Measurements from ENCODE around the gene PADI6.

Gene PADI6

GRCh38 chr1:17412093-17412870 lies 40.3 kb downstream of the PADI6 start:
- Histone ChIP-seq H3K36me3 (ENCODE audit: insufficient read depth, low read length) (peaks cover 100% of the 10 kb centered on the region), H3K4me1 (ENCODE audit: insufficient read depth, low read length) (no peaks in the 10 kb centered on the region), H3K79me2 (ENCODE audit: insufficient read depth, low read length) (peaks cover 14% of the 10 kb centered on the region; the same call in 1 of the 2 replicates), H3K27ac (ENCODE audit: low read length) (no peak overlapping the region), H2AFZ (ENCODE audit: low read depth, low read length) (no peak overlapping the region), H3K4me2 (ENCODE audit: insufficient read depth, low read length) (no peak overlapping the region), H3K9me3 (ENCODE audit: insufficient read depth, low read length, severe bottlenecking) (no peaks in the 10 kb centered on the region), H3K27me3 (ENCODE audit: insufficient read depth, low read length, poor library complexity) (no peaks in the 10 kb centered on the region), H4K20me1 (ENCODE audit: insufficient read depth, low read length) (peaks cover 78% of the 10 kb centered on the region), H3K4me3 (ENCODE audit: low read depth in 1 of 2, low read length in 2 of 2) (no peak overlapping the region), H3K9ac (ENCODE audit: low read depth, low read length) (no peak overlapping the region)
- ATAC-seq (ENCODE audit: insufficient read depth, low read depth) (no peak), DNase-seq (no peak)
- TF ChIP-seq CTCF (IDR thresholded peaks at IDR 0.05; ENCODE audit: borderline replicate concordance, extremely low read depth, low read length, poor library complexity, severe bottlenecking) (no peak), EZH2 (IDR thresholded peaks at IDR 0.05; ENCODE audit: borderline replicate concordance, low read depth, low read length, severe bottlenecking) (no peak)

GRCh38 chr1:17414022-17414421 lies 42.0 kb downstream of the PADI6 start:
- Histone ChIP-seq H3K36me3 (ENCODE audit: insufficient read depth, low read length) (peaks cover 100% of the 10 kb centered on the region), H3K9ac (ENCODE audit: low read depth, low read length) (no peak overlapping the region), H3K27ac (ENCODE audit: low read length) (no peak overlapping the region), H3K79me2 (ENCODE audit: insufficient read depth, low read length) (peaks cover 18% of the 10 kb centered on the region; the same call in 1 of the 2 replicates), H3K4me1 (ENCODE audit: insufficient read depth, low read length) (no peaks in the 10 kb centered on the region), H3K4me2 (ENCODE audit: insufficient read depth, low read length) (no peak overlapping the region), H3K9me3 (ENCODE audit: insufficient read depth, low read length, severe bottlenecking) (no peaks in the 10 kb centered on the region), H3K27me3 (ENCODE audit: insufficient read depth, low read length, poor library complexity) (no peaks in the 10 kb centered on the region), H3K4me3 (ENCODE audit: low read depth in 1 of 2, low read length in 2 of 2) (no peak overlapping the region), H2AFZ (ENCODE audit: low read depth, low read length) (no peak overlapping the region), H4K20me1 (ENCODE audit: insufficient read depth, low read length) (peaks cover 81% of the 10 kb centered on the region)
- TF ChIP-seq EZH2 (IDR thresholded peaks at IDR 0.05; ENCODE audit: borderline replicate concordance, low read depth, low read length, severe bottlenecking) (no peak), CTCF (IDR thresholded peaks at IDR 0.05; ENCODE audit: borderline replicate concordance, extremely low read depth, low read length, poor library complexity, severe bottlenecking) (no peak)
- DNase-seq, result no peak
- ATAC-seq (ENCODE audit: insufficient read depth, low read depth), result no peak

- Histone ChIP-seq H3K4me3 (ENCODE audit: low read depth in 1 of 2, low read length in 2 of 2) (no peak overlapping the region), H3K9me3 (ENCODE audit: insufficient read depth, low read length, severe bottlenecking) (no peaks in the 10 kb centered on the region), H3K79me2 (ENCODE audit: insufficient read depth, low read length) (peaks cover 30% of the 10 kb centered on the region), H3K4me2 (ENCODE audit: insufficient read depth, low read length) (no peak overlapping the region), H2AFZ (ENCODE audit: low read depth, low read length) (no peak overlapping the region), H3K9ac (ENCODE audit: low read depth, low read length) (no peak overlapping the region), H3K27ac (ENCODE audit: low read length) (no peak overlapping the region), H3K27me3 (ENCODE audit: insufficient read depth, low read length, poor library complexity) (no peaks in the 10 kb centered on the region), H3K36me3 (ENCODE audit: insufficient read depth, low read length) (peaks cover 100% of the 10 kb centered on the region), H4K20me1 (ENCODE audit: insufficient read depth, low read length) (peaks cover 80% of the 10 kb centered on the region), H3K4me1 (ENCODE audit: insufficient read depth, low read length) (no peaks in the 10 kb centered on the region)
- ATAC-seq (ENCODE audit: insufficient read depth, low read depth) (no peak), DNase-seq (no peak)
- no peak for TF ChIP-seq CTCF (IDR thresholded peaks at IDR 0.05; ENCODE audit: borderline replicate concordance, extremely low read depth, low read length, poor library complexity, severe bottlenecking)
- TF ChIP-seq EZH2 (IDR thresholded peaks at IDR 0.05; ENCODE audit: borderline replicate concordance, low read depth, low read length, severe bottlenecking), result no peak
Measured at GRCh38 chr1:17416389-17416788, 44.4 kb downstream of the PADI6 start.
